Activated T-cell treated with anti-CD3 and anti-CD28 coated beads, Interleukin-2, amount 50 U/mL, for 48 hours (primary cell): ENCODE data around the gene BRD3.

ENCODE experiments used
- DNase-seq, 2 experiments: peaks; one replicate each; pipeline ENCODE4 v3.0.0-alpha.2; 2020

BRD3 gene

GRCh38 chr9:134010310-134011173 is 57.3 kb downstream of the BRD3 start:
- DNase-seq = no peak

- no peak for DNase-seq
Observed at GRCh38 chr9:134007571-134007970, 60.3 kb downstream of the BRD3 start.

- DNase-seq = no peak
Observed at GRCh38 chr9:134007150-134007549, 60.7 kb downstream of the BRD3 start.

GRCh38 chr9:134005381-134005780 is 62.4 kb downstream of the BRD3 start:
- DNase-seq = no peak

- DNase-seq = no peak
Observed at GRCh38 chr9:134004881-134005280, 62.9 kb downstream of the BRD3 start.

- DNase-seq = no peak
Observed at GRCh38 chr9:134004131-134004873, 63.5 kb downstream of the BRD3 start.

- DNase-seq = no peak
Observed at GRCh38 chr9:134003237-134003636, 64.6 kb downstream of the BRD3 start.

GRCh38 chr9:134002796-134003195 is 65.0 kb downstream of the BRD3 start:
- DNase-seq = no peak

GRCh38 chr9:133999851-134000265 is 68.0 kb downstream of the BRD3 start:
- no peak for DNase-seq

- no peak for DNase-seq
Observed at GRCh38 chr9:133998915-133999595, 68.8 kb downstream of the BRD3 start.

- DNase-seq = no peak
Observed at GRCh38 chr9:133997584-133997983, 70.2 kb downstream of the BRD3 start.

- no peak for DNase-seq
Observed at GRCh38 chr9:133996531-133997520, 71.0 kb downstream of the BRD3 start.

GRCh38 chr9:133995012-133995896 is 72.6 kb downstream of the BRD3 start:
- DNase-seq = peak in 1 of 2 experiments; percentile 23

GRCh38 chr9:133994353-133995011 is 73.3 kb downstream of the BRD3 start:
- DNase-seq = peak; percentile 84 to 89

- peak in 1 of 2 experiments; percentile 21 for DNase-seq
Observed at GRCh38 chr9:133993635-133994253, 74.1 kb downstream of the BRD3 start.

- DNase-seq = peak; percentile 81 to 84
Observed at GRCh38 chr9:133992780-133993634, 74.8 kb downstream of the BRD3 start.

GRCh38 chr9:133991964-133992779 is 75.7 kb downstream of the BRD3 start, which contains the start of gene VAV2:
TSS of gene VAV2 (minus strand) at chr9:133992324. CDS start at chr9:133992278, 46 bp downstream.
- peak; percentile 62 to 67 for DNase-seq
